GM13976 (cell line): Measurements from ENCODE around the gene ZNF454.

Source experiments
- DNase-seq: peaks from one replicate; pipeline ENCODE4 v3.0.0; 2012; ENCODE audit warnings: low spot score
- CTCF ChIP-seq: IDR thresholded peaks from 2 replicates; pipeline ENCODE4 v1.5.1; 2012; ENCODE audit warnings: borderline replicate concordance, mild to moderate bottlenecking; ENCODE audit not compliant: insufficient read depth; ENCODE audit errors: extremely low read depth, missing control alignments, control extremely low read depth
- in situ Hi-C: fragments of 300-500 bp; cut with MboI; formaldehyde crosslinking; loops from one replicate; pipeline ENCODE4 v1.12.0; 2022; ENCODE audit warnings: low sequenced_read_pairs, mixed read lengths, inconsistent platforms; ENCODE audit not compliant: unreplicated experiment

ZNF454 gene

GRCh38 chr5:178940569-178941360 is at the start of gene ZNF454:
ZNF454 (plus strand) TSS chr5:178941198; CDS start chr5:178942792, 1,594 bp downstream.
- TF ChIP-seq CTCF = no peak
- in situ Hi-C loops = no loop called here
- DNase-seq = no peak

- no peak for TF ChIP-seq CTCF
- peak; percentile 36 for DNase-seq
- in situ Hi-C loops = no loop called here
Observed at GRCh38 chr5:178895615-178896571, 45.1 kb upstream of the ZNF454 start, which contains the start of gene ZFP2. ZFP2 (plus strand) TSS chr5:178895913; CDS start chr5:178931314, 35,401 bp downstream.

DNA sequence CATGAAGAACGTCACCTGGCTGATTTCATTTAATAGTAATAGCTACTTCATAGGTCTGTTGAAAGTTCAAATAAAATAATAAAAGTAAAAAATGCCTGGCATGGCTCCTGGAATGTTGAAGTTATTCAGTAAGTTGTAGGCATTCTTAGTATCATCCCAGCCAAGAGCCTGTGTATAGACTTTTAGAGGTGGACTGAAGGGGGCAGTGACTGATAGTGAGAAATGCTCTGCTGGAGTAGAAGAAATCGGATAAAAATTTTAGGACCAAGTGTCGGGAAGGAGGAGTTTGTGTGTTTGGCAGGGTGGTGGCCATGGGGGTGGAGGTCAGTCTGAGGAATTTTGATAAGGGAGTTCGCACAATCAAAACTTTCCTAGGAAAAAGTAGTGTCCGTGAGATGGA is 41.7 kb upstream of the ZNF454 start:
- TF ChIP-seq CTCF = no peak
- in situ Hi-C loops = no loop called here
- DNase-seq = no peak

DNA sequence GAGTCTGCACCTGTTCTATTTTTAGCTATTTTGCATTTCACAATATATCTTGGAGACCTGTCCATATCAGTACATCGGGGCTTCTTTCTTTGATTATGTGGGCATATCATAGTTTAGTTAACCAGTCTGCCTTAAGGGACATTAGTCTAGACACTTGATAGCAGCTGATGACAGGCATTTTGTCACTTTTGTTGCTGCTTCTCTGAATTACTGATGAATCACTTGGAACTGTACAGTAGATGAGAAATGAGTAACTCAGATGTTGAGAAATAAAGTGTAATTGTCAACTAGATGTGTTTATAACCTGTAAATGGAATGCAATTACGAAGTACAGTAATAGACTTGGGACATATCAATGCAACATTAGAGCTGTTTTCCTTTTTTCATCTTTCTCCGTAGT is 38.1 kb upstream of the ZNF454 start:
- no peak for TF ChIP-seq CTCF
- DNase-seq = no peak
- in situ Hi-C loops = no loop called here

- no peak for TF ChIP-seq CTCF
- in situ Hi-C loops = no loop called here
- DNase-seq = no peak
Observed at GRCh38 chr5:178931846-178932760, 8.9 kb upstream of the ZNF454 start.

DNA sequence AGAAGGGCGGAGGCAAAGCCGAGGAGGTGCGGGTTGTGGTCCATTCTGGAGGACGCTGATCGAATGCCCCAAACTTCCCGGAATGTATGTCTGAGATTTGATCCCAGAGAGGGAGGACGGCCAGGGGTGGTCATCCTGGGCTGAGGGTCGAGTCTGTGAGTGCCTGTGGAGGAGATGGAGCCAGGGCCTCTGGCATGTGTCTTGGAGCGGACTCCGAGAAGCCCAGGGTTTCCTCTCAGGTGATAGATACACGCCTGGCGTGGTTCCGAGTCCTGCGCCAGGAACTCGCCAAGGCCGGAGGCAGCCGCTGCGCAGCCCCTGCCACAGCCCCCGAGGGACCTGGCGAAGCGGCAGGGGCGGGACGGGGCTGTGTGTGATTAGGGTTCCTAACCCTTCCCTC is 363 bp downstream of the ZNF454 start:
- no peak for DNase-seq
- no peak for TF ChIP-seq CTCF
- in situ Hi-C loops = no loop called here
